ENCODE data around the gene PLCB4. TPM values are rescaled to one million over a fixed set of nuclear protein-coding genes. Genes with fewer than 3 reads are reported as not detected.

The PLCB4 gene
- total RNA-seq, 1 experiment from 2014 or later = 10.1 TPM

DNA sequence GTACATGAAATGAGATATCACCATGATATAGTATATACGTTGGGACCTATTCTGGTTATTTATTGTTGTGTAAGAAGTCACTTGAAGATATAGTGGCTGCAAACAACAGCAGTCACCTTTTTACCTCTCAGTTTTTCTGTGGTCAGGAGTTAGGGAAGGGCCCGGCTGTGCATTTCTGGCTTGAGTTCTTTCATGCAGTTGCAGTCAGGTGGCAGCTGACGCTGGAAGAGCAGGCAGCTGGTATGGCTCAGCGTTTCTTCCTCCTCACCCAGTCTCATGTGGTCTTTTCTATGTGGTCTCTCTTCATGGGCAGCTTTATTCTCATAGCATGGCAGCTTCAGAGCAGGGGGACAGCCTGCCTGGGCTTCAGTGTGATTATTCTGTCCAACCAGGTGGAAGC, 154.4 kb downstream of the PLCB4 start:
- Histone ChIP-seq H3K56ac (ENCODE audit: insufficient read length, low read depth, low read length) (no peak overlapping the region), H3T11ph (ENCODE audit: low read length) (no peak overlapping the region), H4K91ac (ENCODE audit: insufficient read length, low read depth, low read length) (no peak overlapping the region), H2BK120ac (ENCODE audit: low read depth, low read length, poor library complexity, severe bottlenecking) (no peak overlapping the region), H4K20me1 (ENCODE audit: control insufficient read depth, insufficient read depth, insufficient read length) (no peaks in the 10 kb centered on the region), H3K14ac (ENCODE audit: insufficient read depth, low read length) (no peak overlapping the region), H3K79me1 (ENCODE audit: insufficient read depth, low read depth, low read length, poor library complexity, severe bottlenecking) (no peaks in the 10 kb centered on the region), H2AFZ (ENCODE audit: low read length) (no peak overlapping the region), H3K27ac (ENCODE audit: insufficient read length, low read depth, low read length) (no peak overlapping the region), H3K4me1 (ENCODE audit: insufficient read depth, low read length) (peaks cover 8% of the 10 kb centered on the region; the same call in 1 of the 2 replicates), H2BK12ac (ENCODE audit: insufficient read length, low read depth, low read length) (no peak overlapping the region), H2AK5ac (ENCODE audit: insufficient read length, low read length) (no peak overlapping the region), H3K4ac (ENCODE audit: low read depth, low read length) (no peak overlapping the region), H2BK20ac (ENCODE audit: low read depth, low read length, poor library complexity, severe bottlenecking) (no peak overlapping the region), H3K18ac (ENCODE audit: insufficient read length, low read depth, low read length) (no peak overlapping the region), H4K5ac (ENCODE audit: insufficient read length, low read depth, low read length) (no peak overlapping the region), H3K27me3 (ENCODE audit: insufficient read depth, low read length) (no peaks in the 10 kb centered on the region; the same call in 1 of the 2 replicates), H3K9me3 (ENCODE audit: control insufficient read depth, low read depth, low read length) (no peaks in the 10 kb centered on the region), H3K23me2 (ENCODE audit: insufficient read length, low read depth, low read length, poor library complexity, severe bottlenecking) (no peaks in the 10 kb centered on the region), H2BK15ac (ENCODE audit: low read depth, low read length) (no peak overlapping the region), H4K8ac (replicated peaks; ENCODE audit: insufficient read length, low read depth, low read length) (no peak overlapping the region), H3K23ac (ENCODE audit: insufficient read length, low read depth, low read length) (no peak overlapping the region), H3K4me2 (ENCODE audit: insufficient read depth, insufficient read length, low read length) (no peak overlapping the region), H2BK5ac (ENCODE audit: insufficient read length, low read length) (no peak overlapping the region), H3K9ac (ENCODE audit: extremely low read depth, insufficient read length, low read length) (no peak overlapping the region), H3K79me2 (ENCODE audit: insufficient read depth, low read length) (no peaks in the 10 kb centered on the region)
- H3K4me3 Mint-ChIP-seq = no peak overlapping the region
- H3K36me3 Mint-ChIP-seq (ENCODE audit: insufficient read depth in 1 of 3, low read depth in 3 of 3) = no peaks in the 10 kb centered on the region; a peak in 1 of 7 replicates
- no peak for DNase-seq
- no peaks in the 10 kb centered on the region for H3K9me3 Mint-ChIP-seq
- H3K27ac Mint-ChIP-seq = 0 out of 7 replicates have a peak overlapping the region, but pooled peaks of 1 of the 3 experiments have one; percentile 63
- peaks cover 14 to 19% of the 10 kb centered on the region in 2 experiments for H3K4me1 Mint-ChIP-seq
- TF ChIP-seq, protein P1, sequence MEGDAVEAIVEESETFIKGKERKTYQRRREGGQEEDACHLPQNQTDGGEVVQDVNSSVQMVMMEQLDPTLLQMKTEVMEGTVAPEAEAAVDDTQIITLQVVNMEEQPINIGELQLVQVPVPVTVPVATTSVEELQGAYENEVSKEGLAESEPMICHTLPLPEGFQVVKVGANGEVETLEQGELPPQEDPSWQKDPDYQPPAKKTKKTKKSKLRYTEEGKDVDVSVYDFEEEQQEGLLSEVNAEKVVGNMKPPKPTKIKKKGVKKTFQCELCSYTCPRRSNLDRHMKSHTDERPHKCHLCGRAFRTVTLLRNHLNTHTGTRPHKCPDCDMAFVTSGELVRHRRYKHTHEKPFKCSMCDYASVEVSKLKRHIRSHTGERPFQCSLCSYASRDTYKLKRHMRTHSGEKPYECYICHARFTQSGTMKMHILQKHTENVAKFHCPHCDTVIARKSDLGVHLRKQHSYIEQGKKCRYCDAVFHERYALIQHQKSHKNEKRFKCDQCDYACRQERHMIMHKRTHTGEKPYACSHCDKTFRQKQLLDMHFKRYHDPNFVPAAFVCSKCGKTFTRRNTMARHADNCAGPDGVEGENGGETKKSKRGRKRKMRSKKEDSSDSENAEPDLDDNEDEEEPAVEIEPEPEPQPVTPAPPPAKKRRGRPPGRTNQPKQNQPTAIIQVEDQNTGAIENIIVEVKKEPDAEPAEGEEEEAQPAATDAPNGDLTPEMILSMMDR (conservative IDR thresholded peaks at IDR 0.05) = no peak
- no CpG with 5 or more reads among the region's 4 CpGs for WGBS (ENCODE audit: extremely low coverage, insufficient read length, low lambda C conversion rate)
- H3K27me3 Mint-ChIP-seq (ENCODE audit: low read depth) = no peaks in the 10 kb centered on the region
